ENCODE results near the gene JUN.

The JUN gene

GRCh38 chr1:58754683-58755467 lies 29.0 kb downstream of the JUN start:
- no peak for DNase-seq

- DNase-seq: no peak
Measured at GRCh38 chr1:58754073-58754613, 29.7 kb downstream of the JUN start.

GRCh38 chr1:58753431-58753866 lies 30.4 kb downstream of the JUN start:
- DNase-seq: no peak

- no peak for DNase-seq
Measured at GRCh38 chr1:58749646-58750045, 34.2 kb downstream of the JUN start.

DNA sequence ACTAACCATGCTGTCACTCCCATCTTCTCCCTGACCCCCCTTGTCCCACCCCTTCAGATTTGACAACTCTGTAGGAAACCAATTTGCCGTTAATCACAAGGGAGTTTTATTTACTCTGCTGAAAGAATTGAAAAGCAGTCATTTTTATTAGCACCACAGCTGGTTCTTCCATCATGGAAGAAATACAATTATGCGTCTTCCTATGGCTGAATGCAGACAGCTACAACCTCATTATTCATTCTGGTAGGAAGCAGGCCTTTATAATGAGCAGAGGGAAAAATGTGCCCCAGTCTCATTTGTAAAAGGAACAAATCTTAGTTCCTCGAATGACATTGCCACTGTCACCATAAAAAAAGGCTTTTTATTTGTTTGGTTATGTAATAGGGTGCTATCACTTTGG lies 35.2 kb downstream of the JUN start:
- DNase-seq: no peak

DNA sequence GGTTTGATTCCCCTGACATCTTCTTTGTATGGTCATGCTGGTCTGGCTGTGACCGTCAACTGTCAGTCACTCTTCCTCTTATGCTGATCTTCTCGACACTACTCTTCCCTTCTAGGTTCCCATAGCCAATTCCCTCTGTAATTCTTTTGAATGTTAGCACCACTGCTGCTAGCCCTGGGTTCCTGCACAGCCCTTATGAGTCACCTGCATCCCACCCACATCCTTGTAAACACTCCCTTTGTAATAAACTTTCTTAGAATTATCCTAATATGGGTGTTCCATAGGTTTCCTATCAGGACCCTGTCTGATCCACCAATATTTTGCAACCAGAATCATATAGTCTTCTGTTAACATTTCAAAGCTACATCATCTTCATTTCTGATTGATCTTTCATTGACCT lies 37.1 kb downstream of the JUN start:
- DNase-seq: no peak

- DNase-seq: no peak
Measured at GRCh38 chr1:58746182-58746581, 37.7 kb downstream of the JUN start.

- no peak for DNase-seq
Measured at GRCh38 chr1:58745666-58746065, 38.2 kb downstream of the JUN start.

- no peak for DNase-seq
Measured at GRCh38 chr1:58745117-58745516, 38.7 kb downstream of the JUN start.

DNA sequence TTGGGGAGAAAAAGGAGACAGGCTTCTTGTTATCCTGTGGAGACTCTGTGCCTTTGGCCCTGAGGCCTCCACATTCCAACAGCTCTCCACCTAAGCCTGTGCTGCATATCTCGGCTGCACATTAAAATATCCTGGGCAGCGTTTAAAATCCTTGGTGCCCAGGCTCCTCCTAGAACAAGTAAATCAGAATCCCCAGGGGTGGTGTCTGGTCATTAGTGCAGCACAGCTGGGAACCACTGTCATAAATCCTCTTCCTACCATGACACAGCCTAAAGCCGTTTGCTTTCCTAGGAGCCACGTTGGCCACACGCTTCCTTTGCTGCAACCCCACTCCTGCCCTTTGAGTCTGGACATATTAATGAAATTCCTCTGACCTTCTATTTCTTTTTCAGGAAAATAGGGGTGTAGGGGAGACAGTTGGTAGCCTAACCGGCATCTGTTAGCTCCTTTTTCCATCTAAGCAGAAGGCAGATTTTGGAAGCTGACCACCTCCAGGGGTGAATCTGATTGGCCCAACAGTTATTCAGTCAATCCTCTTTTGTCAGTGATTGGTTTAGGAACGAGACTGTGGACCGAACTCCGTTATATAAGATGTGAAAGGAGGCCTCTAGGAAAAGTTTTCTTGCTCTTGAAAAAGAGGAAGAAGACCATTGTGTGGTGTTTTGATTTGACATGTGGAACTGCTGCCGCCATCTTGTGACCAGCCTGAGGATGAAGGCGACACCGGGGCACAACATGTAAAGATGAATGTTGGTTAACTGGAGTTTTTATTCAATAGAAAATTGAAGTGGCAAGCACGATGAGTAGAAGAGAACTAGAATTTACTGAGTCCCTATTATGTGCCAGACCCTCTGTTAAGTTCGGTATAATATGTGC lies 41.9 kb downstream of the JUN start:
- no peak for DNase-seq

GRCh38 chr1:58739856-58740466 lies 43.9 kb downstream of the JUN start:
- peak; percentile 68 for DNase-seq

DNA sequence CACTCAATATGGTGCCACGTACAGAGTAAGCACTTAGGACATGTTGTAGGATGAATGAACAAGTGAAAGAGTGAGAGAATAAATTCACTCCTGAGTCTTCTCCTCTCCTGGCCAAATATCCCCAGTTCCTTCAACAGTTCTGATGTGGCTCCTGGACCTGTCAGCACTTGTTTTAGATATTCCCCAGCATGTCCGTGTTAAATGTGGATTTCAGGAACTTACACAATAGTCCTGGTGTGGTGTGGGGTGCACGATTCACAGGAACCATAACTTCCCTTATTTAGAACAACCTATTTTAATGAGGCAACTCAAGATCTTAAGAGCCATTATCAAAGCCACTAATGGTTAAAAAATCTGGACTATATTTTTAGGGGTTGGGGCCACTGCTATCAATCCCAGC lies 45.0 kb downstream of the JUN start:
- peak; percentile 71 to 82 for DNase-seq

DNA sequence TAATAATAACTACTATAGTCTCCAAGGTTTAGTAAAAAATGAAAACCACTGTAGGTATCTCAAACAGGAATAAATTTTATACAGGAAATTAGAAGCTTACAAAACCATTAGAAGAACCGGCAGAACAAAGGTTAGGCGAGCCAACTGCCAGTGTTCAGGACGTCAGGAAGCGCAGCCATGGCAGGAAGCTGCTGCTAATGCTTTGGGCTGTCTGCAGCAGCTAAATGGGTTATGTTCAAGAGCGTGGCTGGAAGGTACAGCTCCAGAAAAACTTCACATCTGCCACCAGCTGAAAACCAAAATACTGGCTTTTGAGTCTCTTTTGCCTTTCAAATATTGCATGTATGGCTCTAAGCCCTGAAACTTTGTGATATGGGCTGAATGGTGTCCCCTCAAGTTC lies 48.3 kb downstream of the JUN start:
- no peak for DNase-seq

- no peak for DNase-seq
Measured at GRCh38 chr1:58734630-58735029, 49.2 kb downstream of the JUN start.

GRCh38 chr1:58732087-58732775 lies 51.6 kb downstream of the JUN start:
- DNase-seq: no peak
